ENCODE measurements around the gene ADIPOR2.

ADIPOR2 gene

GRCh38 chr12:1830401-1830845 is 139.6 kb downstream of the ADIPOR2 start:
- DNase-seq (ENCODE audit: low spot score) = no peak

- peak; percentile 69 for DNase-seq (ENCODE audit: low spot score)
These were observed 140.4 kb downstream of the ADIPOR2 start for GRCh38 chr12:1830981-1831963.

GRCh38 chr12:1832801-1833595 is 142.1 kb downstream of the ADIPOR2 start:
- DNase-seq (ENCODE audit: low spot score) = no peak

GRCh38 chr12:1833596-1834028 is 142.7 kb downstream of the ADIPOR2 start:
- DNase-seq (ENCODE audit: low spot score) = no peak

GRCh38 chr12:1834186-1834925 is 143.5 kb downstream of the ADIPOR2 start:
- no peak for DNase-seq (ENCODE audit: low spot score)

GRCh38 chr12:1835211-1836131 is 144.6 kb downstream of the ADIPOR2 start:
- no peak for DNase-seq (ENCODE audit: low spot score)

- no peak for DNase-seq (ENCODE audit: low spot score)
These were observed 145.5 kb downstream of the ADIPOR2 start for GRCh38 chr12:1836241-1836803.

- DNase-seq (ENCODE audit: low spot score) = no peak
These were observed 146.1 kb downstream of the ADIPOR2 start for GRCh38 chr12:1836854-1837421.

- DNase-seq (ENCODE audit: low spot score) = peak; percentile 15
These were observed 146.8 kb downstream of the ADIPOR2 start for GRCh38 chr12:1837541-1838204.

All from AG08395 (cell line).